SK-N-MC (cell line): ENCODE measurements around the gene AXIN1.
"Not testable (repeated sequence)": the region's sequence is repeated elsewhere in the genome, so short reads cannot be mapped to it uniquely, and the experiment has no call there.

Source experiments
- DNase-seq: peaks from one replicate; pipeline ENCODE4 v3.0.0-alpha.2; 2011; ENCODE audit warnings: low read depth, low spot score
- H3K27ac ChIP-seq: fragments of 200-600 bp; sonication (generic); 2 replicates; pipeline ENCODE4 v1.5.1; 2016; ENCODE audit warnings: mixed run types
- H3K36me3 ChIP-seq: fragments of 200-600 bp; sonication (generic); 2 replicates; pipeline ENCODE4 v1.6.1; 2017; ENCODE audit warnings: antibody characterized with exemption, low read length, mixed read lengths; ENCODE audit not compliant: insufficient read depth
- H3K4me3 ChIP-seq: fragments of 200-600 bp; sonication (generic); 2 replicates; pipeline ENCODE4 v1.5.1; 2016
- H3K9ac ChIP-seq: fragments of 200-600 bp; sonication (generic); 2 replicates; pipeline ENCODE4 v1.8.0; 2017; ENCODE audit warnings: mixed run types, mixed read lengths; ENCODE audit not compliant: insufficient read length
- H3K9me3 ChIP-seq: fragments of 200-600 bp; sonication (generic); 2 replicates; pipeline ENCODE4 v1.6.1; 2017; ENCODE audit warnings: low read depth, mild to moderate bottlenecking, antibody characterized with exemption, low read length, moderate library complexity, mixed read lengths
- EZH2 ChIP-seq: fragments of 200-600 bp; sonication (generic); IDR thresholded peaks from one replicate; pipeline ENCODE4 v1.6.1; 2017; ENCODE audit warnings: antibody characterized with exemption
- FOXP2 ChIP-seq: optimal IDR thresholded peaks from 2 replicates; pipeline ENCODE3; 2011; ENCODE audit warnings: mild to moderate bottlenecking, moderate library complexity; ENCODE audit not compliant: insufficient read depth; ENCODE audit errors: extremely low read length, control extremely low read depth
- POLR2AphosphoS5 ChIP-seq: IDR thresholded peaks from 2 replicates; pipeline ENCODE4 v1.6.1; 2012; ENCODE audit warnings: mild to moderate bottlenecking, low read depth, low read length, borderline replicate concordance

AXIN1 gene

GRCh38 chr16:260326-260725 is 92.2 kb downstream of the AXIN1 start:
- Histone ChIP-seq H3K4me3 (no peak overlapping the region), H3K36me3 (peaks cover under 1% of the 10 kb centered on the region; the same call in 1 of the 2 replicates), H3K9ac (no peak overlapping the region), H3K27ac (no peak overlapping the region), H3K9me3 (no peaks in the 10 kb centered on the region)
- DNase-seq, result no peak
- no peak for TF ChIP-seq FOXP2
- no peak for TF ChIP-seq POLR2AphosphoS5
- no peak for TF ChIP-seq EZH2

- Histone ChIP-seq H3K36me3 (peaks cover 4% of the 10 kb centered on the region; the same call in 1 of the 2 replicates), H3K4me3 (no peak overlapping the region), H3K27ac (no peak overlapping the region), H3K9me3 (no peaks in the 10 kb centered on the region), H3K9ac (no peak overlapping the region)
- TF ChIP-seq FOXP2, result no peak
- DNase-seq, result no peak
These were observed 92.7 kb downstream of the AXIN1 start for GRCh38 chr16:259814-260253.

DNA sequence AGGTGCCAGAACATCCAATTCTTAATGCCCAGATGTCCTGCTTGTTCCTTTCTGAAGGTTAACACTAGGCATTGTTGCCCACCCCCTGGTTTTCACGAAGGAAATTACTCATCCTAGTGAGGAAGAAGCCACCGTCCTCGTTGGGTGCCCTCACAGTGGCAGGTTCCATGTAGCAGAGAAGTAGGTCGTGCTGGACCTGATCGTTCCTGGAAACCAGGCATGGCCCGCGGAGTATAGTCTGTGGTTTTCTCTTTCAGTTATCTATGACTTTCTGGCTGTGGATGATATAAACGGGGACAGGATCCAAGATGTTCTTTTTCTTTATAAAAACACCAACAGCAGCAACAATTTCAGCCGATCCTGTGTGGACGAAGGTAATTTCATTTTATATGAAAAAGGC is 93.3 kb downstream of the AXIN1 start:
- DNase-seq, result no peak
- Histone ChIP-seq H3K9ac (no peak overlapping the region), H3K36me3 (peaks cover 5% of the 10 kb centered on the region; the same call in 1 of the 2 replicates), H3K4me3 (no peak overlapping the region), H3K27ac (no peak overlapping the region), H3K9me3 (no peaks in the 10 kb centered on the region)
- TF ChIP-seq POLR2AphosphoS5 (no peak), EZH2 (no peak), FOXP2 (no peak)

DNA sequence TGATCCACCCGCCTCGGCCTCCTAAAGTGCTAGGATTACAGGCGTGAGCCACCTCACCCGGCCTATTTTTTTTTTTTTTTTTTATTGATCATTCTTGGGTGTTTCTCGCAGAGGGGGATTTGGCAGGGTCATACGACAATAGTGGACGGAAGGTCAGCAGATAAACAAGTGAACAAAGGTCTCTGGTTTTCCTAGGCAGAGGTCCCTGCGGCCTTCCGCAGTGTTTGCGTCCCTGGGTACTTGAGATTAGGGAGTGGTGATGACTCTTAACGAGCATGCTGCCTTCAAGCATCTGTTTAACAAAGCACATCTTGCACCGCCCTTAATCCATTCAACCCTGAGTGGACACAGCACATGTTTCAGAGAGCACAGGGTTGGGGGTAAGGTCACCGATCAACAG is 94.4 kb downstream of the AXIN1 start:
- H3K9me3 ChIP-seq, H3K36me3 ChIP-seq, H3K27ac ChIP-seq, H3K9ac ChIP-seq, H3K4me3 ChIP-seq, DNase-seq: not testable (repeated sequence)

GRCh38 chr16:255183-255582 is 97.3 kb downstream of the AXIN1 start:
- TF ChIP-seq EZH2 (no peak), FOXP2 (no peak), POLR2AphosphoS5 (no peak)
- DNase-seq, result no peak
- H3K9ac ChIP-seq, result no peak overlapping the region
- H3K36me3 ChIP-seq, result peaks cover 8% of the 10 kb centered on the region; the same call in 1 of the 2 replicates
- H3K4me3 ChIP-seq, result no peak overlapping the region
- H3K27ac ChIP-seq, result no peak overlapping the region
- H3K9me3 ChIP-seq, result no peaks in the 10 kb centered on the region

DNA sequence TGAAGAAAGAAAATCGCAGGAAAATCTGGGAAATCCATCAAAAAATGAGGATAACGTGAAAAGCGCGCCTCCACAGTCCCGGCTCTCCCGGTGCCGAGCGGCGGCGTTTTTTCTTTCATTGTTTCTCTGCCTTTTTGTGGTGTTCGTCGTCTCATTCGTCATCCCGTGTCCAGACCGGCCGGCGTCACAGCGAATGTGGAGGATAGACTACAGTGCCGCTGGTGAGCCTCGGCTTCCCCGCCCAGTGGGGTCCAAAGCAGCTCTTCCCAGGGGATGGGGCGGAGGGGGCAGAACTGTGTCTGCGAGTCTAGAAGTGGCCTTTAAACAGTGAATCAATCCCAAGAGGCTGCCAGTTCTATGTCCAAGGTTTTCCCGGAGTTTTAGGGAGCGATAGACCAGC is 98.1 kb downstream of the AXIN1 start:
- Histone ChIP-seq H3K27ac (no peak overlapping the region), H3K9me3 (no peaks in the 10 kb centered on the region), H3K9ac (no peak overlapping the region), H3K4me3 (no peak overlapping the region), H3K36me3 (peaks cover 8% of the 10 kb centered on the region; the same call in 1 of the 2 replicates)
- DNase-seq, result no peak
- TF ChIP-seq FOXP2, result no peak
- TF ChIP-seq POLR2AphosphoS5, result no peak
- TF ChIP-seq EZH2, result no peak

DNA sequence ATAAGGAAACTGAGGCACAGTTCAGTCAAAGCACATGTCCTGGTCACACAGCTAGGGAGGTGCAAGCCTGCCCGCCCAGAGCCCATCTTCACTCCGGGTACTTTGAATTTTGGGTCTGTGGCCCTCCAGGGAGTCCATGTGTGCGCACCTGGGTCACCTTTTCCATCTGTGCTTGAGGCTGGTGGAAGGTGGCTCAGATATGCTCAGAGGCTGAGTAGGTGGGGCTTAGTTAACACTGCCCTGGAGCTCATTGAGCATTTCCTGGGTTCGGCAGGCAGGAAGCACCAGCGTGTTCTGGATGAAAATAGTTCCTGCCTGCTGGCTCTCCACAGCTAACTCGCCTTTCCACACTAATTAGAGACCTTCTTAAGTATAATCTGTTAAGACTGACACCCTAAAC is 98.7 kb downstream of the AXIN1 start:
- no peak overlapping the region for H3K27ac ChIP-seq
- H3K36me3 ChIP-seq, result peaks cover 8% of the 10 kb centered on the region; the same call in 1 of the 2 replicates
- H3K9ac ChIP-seq, result no peak overlapping the region
- TF ChIP-seq FOXP2 (no peak), POLR2AphosphoS5 (no peak), EZH2 (no peak)
- H3K4me3 ChIP-seq, result no peak overlapping the region
- no peak for DNase-seq
- no peaks in the 10 kb centered on the region for H3K9me3 ChIP-seq

DNA sequence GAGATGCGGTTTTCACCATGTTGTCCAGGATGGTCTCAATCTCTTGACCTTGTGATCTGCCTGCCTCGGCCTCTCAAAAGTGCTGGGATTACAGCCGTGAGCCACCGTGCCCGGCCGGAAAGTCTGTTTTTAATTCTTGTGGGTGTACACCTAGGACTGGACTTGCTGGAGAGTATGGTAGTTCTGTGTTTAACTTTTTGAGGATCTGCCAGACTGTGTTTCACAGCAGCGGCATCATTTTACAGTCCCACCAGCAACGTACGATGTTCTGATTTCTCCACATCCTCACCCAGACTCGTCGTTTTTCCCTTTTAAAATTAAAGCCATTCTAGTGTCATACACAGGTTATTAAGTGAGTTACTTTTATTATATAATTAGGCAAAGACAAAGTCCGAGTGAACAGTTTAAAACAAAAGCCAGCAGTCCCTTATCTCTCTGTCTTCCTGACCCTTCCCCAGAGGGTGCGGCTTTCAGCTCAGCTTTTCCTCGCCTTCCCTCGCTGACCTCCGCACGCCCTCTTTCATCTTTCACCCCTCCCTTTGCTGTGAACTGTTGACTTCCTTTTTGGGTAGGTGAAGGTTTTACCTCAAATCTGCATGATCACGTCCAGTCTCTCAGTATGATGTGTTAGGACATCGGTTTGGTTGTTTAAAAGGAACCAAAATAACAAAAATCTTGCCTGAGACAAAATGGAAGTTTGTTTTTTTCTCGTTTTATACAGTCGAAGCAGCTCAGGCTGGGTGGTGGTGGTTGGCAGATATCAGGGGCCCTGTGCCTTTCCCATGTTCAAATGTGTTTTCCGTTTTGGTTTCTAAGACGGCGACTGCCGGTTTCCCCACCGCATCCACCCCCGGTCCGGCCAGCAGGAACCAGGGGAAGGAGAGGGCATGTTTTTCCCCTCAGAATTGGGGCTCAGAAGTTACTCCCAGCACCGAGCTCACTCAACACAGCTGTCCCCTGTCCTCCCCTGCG is 99.9 kb downstream of the AXIN1 start:
- H3K27ac ChIP-seq, result no peak overlapping the region
- DNase-seq, result no peak
- no peak for TF ChIP-seq FOXP2
- no peak for TF ChIP-seq EZH2
- no peak for TF ChIP-seq POLR2AphosphoS5
- H3K36me3 ChIP-seq, result peaks cover 8% of the 10 kb centered on the region; the same call in 1 of the 2 replicates
- H3K4me3 ChIP-seq, result no peak overlapping the region
- no peak overlapping the region for H3K9ac ChIP-seq
- H3K9me3 ChIP-seq, result no peaks in the 10 kb centered on the region

GRCh38 chr16:249431-249830 is 103.1 kb downstream of the AXIN1 start:
- Histone ChIP-seq H3K27ac (no peak overlapping the region), H3K9me3 (no peaks in the 10 kb centered on the region), H3K9ac (no peak overlapping the region), H3K4me3 (no peak overlapping the region), H3K36me3 (peaks cover 4% of the 10 kb centered on the region; the same call in 1 of the 2 replicates)
- DNase-seq, result no peak
- TF ChIP-seq FOXP2 (no peak), POLR2AphosphoS5 (no peak), EZH2 (no peak)
